ENCODE measurements around the gene FOSL1.
"Not testable (repeated sequence)": the region's sequence is repeated elsewhere in the genome, so short reads cannot be mapped to it uniquely, and the experiment has no call there.

The FOSL1 gene

DNA sequence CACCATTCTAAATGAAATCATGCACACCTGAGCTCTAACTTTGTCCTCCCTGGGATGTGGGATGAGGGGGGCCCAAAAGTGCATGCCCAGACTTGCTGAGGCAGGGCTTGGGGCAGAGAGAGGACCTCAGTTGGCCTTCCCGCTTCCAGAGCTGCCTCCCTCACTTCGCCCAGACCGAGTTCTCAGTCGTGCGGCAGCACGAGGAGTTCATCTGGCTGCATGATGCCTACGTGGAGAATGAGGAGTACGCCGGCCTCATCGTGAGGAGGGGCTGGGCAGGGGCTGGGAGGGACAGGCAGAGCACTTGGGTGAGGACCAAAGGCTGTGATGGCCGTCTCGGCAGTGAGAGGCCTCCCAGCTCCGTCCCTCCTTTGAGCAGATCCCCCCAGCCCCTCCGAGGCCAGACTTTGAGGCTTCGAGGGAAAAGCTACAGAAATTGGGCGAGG, 50.4 kb downstream of the FOSL1 start:
- DNase-seq = no peak

GRCh38 chr11:65849366-65849765, 50.8 kb downstream of the FOSL1 start:
- no peak for DNase-seq

- not testable (repeated sequence) for DNase-seq
Observed at GRCh38 chr11:65848693-65849092, 51.5 kb downstream of the FOSL1 start.

- DNase-seq = no peak
Observed at GRCh38 chr11:65847746-65848145, 52.4 kb downstream of the FOSL1 start.

DNA sequence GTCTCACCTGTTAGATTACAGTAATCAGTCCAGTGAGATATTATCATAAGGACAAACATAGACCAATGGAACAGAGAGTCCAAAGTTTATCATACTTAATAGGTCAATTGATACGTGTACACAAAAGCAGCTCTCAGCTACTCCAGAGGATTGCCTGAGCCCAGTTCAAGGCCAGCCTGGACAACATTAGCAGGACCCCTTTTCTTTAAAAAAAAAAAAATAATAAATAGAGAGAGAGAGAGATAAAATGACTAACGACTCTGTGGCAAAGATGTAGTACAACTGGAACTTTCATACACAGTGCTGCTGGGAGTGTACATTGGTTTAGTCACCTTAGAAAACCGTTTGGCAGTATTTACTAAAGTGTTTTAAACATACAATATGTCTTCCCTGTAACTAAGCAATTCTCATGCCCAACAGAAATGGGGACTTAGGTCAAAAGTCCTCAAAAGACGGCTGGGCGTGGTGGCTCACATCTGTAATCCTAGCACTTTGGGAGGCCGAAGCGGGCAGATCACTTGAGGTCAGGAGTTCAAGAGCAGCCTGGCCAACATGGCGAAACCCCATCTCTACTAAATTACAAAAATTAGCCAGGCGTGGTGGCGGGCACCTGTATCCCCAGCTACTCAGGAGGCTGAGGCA, 55.8 kb downstream of the FOSL1 start:
- DNase-seq = no peak

DNA sequence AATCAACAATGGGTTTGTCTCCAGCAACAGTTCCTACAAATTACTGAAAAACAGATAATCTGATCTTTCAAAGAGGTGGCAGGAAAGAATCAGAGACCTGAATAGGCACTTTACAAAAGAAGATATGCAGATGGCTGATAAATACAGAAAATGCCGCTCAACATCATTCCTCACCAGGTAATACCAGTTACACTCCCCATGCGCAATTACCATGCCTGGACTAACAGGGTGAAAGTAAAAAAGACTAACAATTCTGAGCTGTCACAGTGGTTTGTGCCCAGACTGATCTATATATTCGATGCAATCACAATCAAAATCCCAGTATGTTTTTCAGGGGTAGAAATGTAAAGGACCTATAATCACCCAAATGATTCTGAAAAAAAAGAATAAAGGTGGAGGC, 56.4 kb downstream of the FOSL1 start:
- no peak for DNase-seq

GRCh38 chr11:65842144-65842543, 58.0 kb downstream of the FOSL1 start:
- no peak for DNase-seq

Data from central memory CD4-positive, alpha-beta T cell (primary cell).